SIG-M5 (cell line): ENCODE results near the gene ATN1.
"Not testable (repeated sequence)": the region's sequence is repeated elsewhere in the genome, so short reads cannot be mapped to it uniquely, and the experiment has no call there.

Source experiments
- DNase-seq: peaks from one replicate; lab custom pipeline; 2025; lab: John Stamatoyannopoulos, UW

Gene ATN1

GRCh38 chr12:6927379-6928021 is at the start of gene ATN1:
Gene ATN1, plus strand, starts transcription at chr12:6927959. Its CDS starts 6,043 bp downstream, at chr12:6934002.
- DNase-seq: no peak

- DNase-seq: not testable (repeated sequence)
Measured at GRCh38 chr12:6879824-6880223, 47.9 kb upstream of the ATN1 start.

- DNase-seq: no peak
Measured at GRCh38 chr12:6883252-6883651, 44.5 kb upstream of the ATN1 start.

GRCh38 chr12:6883683-6884082 is 44.1 kb upstream of the ATN1 start:
- DNase-seq: no peak

- DNase-seq: no peak
Measured at GRCh38 chr12:6884539-6884938, 43.2 kb upstream of the ATN1 start.

- DNase-seq: not testable (repeated sequence)
Measured at GRCh38 chr12:6886206-6886999, 41.4 kb upstream of the ATN1 start.

- peak; percentile 21 for DNase-seq
Measured at GRCh38 chr12:6887460-6887859, 40.3 kb upstream of the ATN1 start.

- DNase-seq: no peak
Measured at GRCh38 chr12:6888360-6888759, 39.4 kb upstream of the ATN1 start.

- DNase-seq: not testable (repeated sequence)
Measured at GRCh38 chr12:6888794-6889193, 39.0 kb upstream of the ATN1 start.

GRCh38 chr12:6889775-6890573 is 37.8 kb upstream of the ATN1 start:
- not testable (repeated sequence) for DNase-seq

GRCh38 chr12:6890789-6891645 is 36.7 kb upstream of the ATN1 start:
- DNase-seq: peak; percentile 87

- no peak for DNase-seq
Measured at GRCh38 chr12:6891646-6892001, 36.1 kb upstream of the ATN1 start.

GRCh38 chr12:6892683-6893082 is 35.1 kb upstream of the ATN1 start:
- not testable (repeated sequence) for DNase-seq

- no peak for DNase-seq
Measured at GRCh38 chr12:6894321-6894720, 33.4 kb upstream of the ATN1 start.

GRCh38 chr12:6896846-6897435 is 30.8 kb upstream of the ATN1 start:
- DNase-seq: no peak

- no peak for DNase-seq
Measured at GRCh38 chr12:6899427-6899826, 28.3 kb upstream of the ATN1 start.

GRCh38 chr12:6899837-6900519 is 27.8 kb upstream of the ATN1 start:
- DNase-seq: no peak

- DNase-seq: no peak
Measured at GRCh38 chr12:6902448-6902847, 25.3 kb upstream of the ATN1 start.

- DNase-seq: no peak
Measured at GRCh38 chr12:6903722-6904121, 24.0 kb upstream of the ATN1 start.
